Osteocyte (in vitro differentiated cells): ENCODE results near the gene IGFBP4. TPM values are rescaled to one million over a fixed set of nuclear protein-coding genes. Genes with fewer than 3 reads are reported as not detected.
A peak's percentile ranks its signal among the peaks of the same experiment; 100 is the strongest.

Experiments
- DNase-seq: peaks from one replicate; pipeline ENCODE4 v3.0.0; 2021; ENCODE audit warnings: mixed read lengths; ENCODE audit not compliant: unreplicated experiment; ENCODE audit errors: extremely low spot score
- H3K27ac Mint-ChIP-seq: one replicate; pipeline ENCODE4 v1.8.0; 2021; ENCODE audit warnings: mild to moderate bottlenecking, mixed read lengths; ENCODE audit not compliant: unreplicated experiment
- H3K27me3 Mint-ChIP-seq: one replicate; pipeline ENCODE4 v1.8.0; 2021; ENCODE audit warnings: mixed read lengths; ENCODE audit not compliant: unreplicated experiment
- H3K36me3 Mint-ChIP-seq: one replicate; pipeline ENCODE4 v1.8.0; 2021; ENCODE audit warnings: mixed read lengths; ENCODE audit not compliant: unreplicated experiment
- H3K4me1 Mint-ChIP-seq: one replicate; pipeline ENCODE4 v1.8.0; 2021; ENCODE audit warnings: mixed read lengths; ENCODE audit not compliant: unreplicated experiment
- H3K4me3 Mint-ChIP-seq: one replicate; pipeline ENCODE4 v1.8.0; 2021; ENCODE audit warnings: mild to moderate bottlenecking, moderate library complexity, mixed read lengths; ENCODE audit not compliant: unreplicated experiment
- H3K9me3 Mint-ChIP-seq: one replicate; pipeline ENCODE4 v1.8.0; 2021; ENCODE audit warnings: mixed read lengths; ENCODE audit not compliant: unreplicated experiment
- total RNA-seq: library from RNA; stranded (reverse); gene quantifications from 2 replicates; pipeline ENCODE4 v1.2.1, GENCODE V29; 2021
- TF ChIP-seq, protein P1 (sequence below): fragments of 200-600 bp; sonication (generic); IDR thresholded peaks from 2 replicates; pipeline ENCODE4 v1.5.0; 2021; ENCODE audit warnings: antibody characterized with exemption, mild to moderate bottlenecking, moderate library complexity

IGFBP4 gene
- total RNA-seq, 1 donor from 2014 or later: 2,074 TPM

- H3K4me3 Mint-ChIP-seq: no peak overlapping the region
- H3K27ac Mint-ChIP-seq: peak overlapping the region; percentile 31
- H3K4me1 Mint-ChIP-seq: peaks cover 45% of the 10 kb centered on the region
- DNase-seq: no peak
- no peaks in the 10 kb centered on the region for H3K27me3 Mint-ChIP-seq
- H3K9me3 Mint-ChIP-seq: no peaks in the 10 kb centered on the region
- TF ChIP-seq, protein P1, sequence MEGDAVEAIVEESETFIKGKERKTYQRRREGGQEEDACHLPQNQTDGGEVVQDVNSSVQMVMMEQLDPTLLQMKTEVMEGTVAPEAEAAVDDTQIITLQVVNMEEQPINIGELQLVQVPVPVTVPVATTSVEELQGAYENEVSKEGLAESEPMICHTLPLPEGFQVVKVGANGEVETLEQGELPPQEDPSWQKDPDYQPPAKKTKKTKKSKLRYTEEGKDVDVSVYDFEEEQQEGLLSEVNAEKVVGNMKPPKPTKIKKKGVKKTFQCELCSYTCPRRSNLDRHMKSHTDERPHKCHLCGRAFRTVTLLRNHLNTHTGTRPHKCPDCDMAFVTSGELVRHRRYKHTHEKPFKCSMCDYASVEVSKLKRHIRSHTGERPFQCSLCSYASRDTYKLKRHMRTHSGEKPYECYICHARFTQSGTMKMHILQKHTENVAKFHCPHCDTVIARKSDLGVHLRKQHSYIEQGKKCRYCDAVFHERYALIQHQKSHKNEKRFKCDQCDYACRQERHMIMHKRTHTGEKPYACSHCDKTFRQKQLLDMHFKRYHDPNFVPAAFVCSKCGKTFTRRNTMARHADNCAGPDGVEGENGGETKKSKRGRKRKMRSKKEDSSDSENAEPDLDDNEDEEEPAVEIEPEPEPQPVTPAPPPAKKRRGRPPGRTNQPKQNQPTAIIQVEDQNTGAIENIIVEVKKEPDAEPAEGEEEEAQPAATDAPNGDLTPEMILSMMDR: no peak
- H3K36me3 Mint-ChIP-seq: no peaks in the 10 kb centered on the region
Measured at GRCh38 chr17:40480501-40481003, 37.3 kb downstream of the IGFBP4 start.

GRCh38 chr17:40481106-40481505 is 37.9 kb downstream of the IGFBP4 start:
- TF ChIP-seq, protein P1: no peak
- Mint-ChIP-seq H3K9me3 (no peaks in the 10 kb centered on the region), H3K36me3 (no peaks in the 10 kb centered on the region)

GRCh38 chr17:40482722-40483121 is 39.5 kb downstream of the IGFBP4 start:
- H3K27me3 Mint-ChIP-seq: no peaks in the 10 kb centered on the region
- H3K9me3 Mint-ChIP-seq: no peaks in the 10 kb centered on the region
- no peak overlapping the region for H3K27ac Mint-ChIP-seq
- H3K4me1 Mint-ChIP-seq: peaks cover 57% of the 10 kb centered on the region
- TF ChIP-seq, protein P1: no peak
- H3K4me3 Mint-ChIP-seq: no peak overlapping the region
- no peak for DNase-seq
- no peaks in the 10 kb centered on the region for H3K36me3 Mint-ChIP-seq

More at GRCh38 chr17:40481106-40481505, 37.9 kb downstream of the IGFBP4 start:
- no peak for DNase-seq
- H3K4me3 Mint-ChIP-seq: no peak overlapping the region
- no peak overlapping the region for H3K27ac Mint-ChIP-seq
- H3K4me1 Mint-ChIP-seq: peaks cover 46% of the 10 kb centered on the region
- no peaks in the 10 kb centered on the region for H3K27me3 Mint-ChIP-seq

- Mint-ChIP-seq H3K4me1 (peaks cover 65% of the 10 kb centered on the region), H3K27ac (no peak overlapping the region), H3K27me3 (no peaks in the 10 kb centered on the region), H3K4me3 (no peak overlapping the region), H3K9me3 (no peaks in the 10 kb centered on the region), H3K36me3 (no peaks in the 10 kb centered on the region)
- TF ChIP-seq, protein P1: no peak
- DNase-seq: no peak
Measured at GRCh38 chr17:40483679-40484078, 40.4 kb downstream of the IGFBP4 start.

- Mint-ChIP-seq H3K36me3 (no peaks in the 10 kb centered on the region), H3K9me3 (no peaks in the 10 kb centered on the region), H3K27ac (peak overlapping the region; percentile 96), H3K4me3 (no peak overlapping the region), H3K4me1 (peaks cover 66% of the 10 kb centered on the region), H3K27me3 (no peaks in the 10 kb centered on the region)
- DNase-seq: no peak
- TF ChIP-seq, protein P1: no peak
Measured at GRCh38 chr17:40484285-40484972, 41.2 kb downstream of the IGFBP4 start.
